Testis (tissue), 3 donors: Measurements from ENCODE around the gene SPACA5. TPM values are rescaled to one million over a fixed set of nuclear protein-coding genes. Genes with fewer than 3 reads are reported as not detected.

ENCODE experiments used
- DNase-seq: peaks from one replicate; pipeline ENCODE4 v3.0.0-alpha.2; 2019
- H3K27ac ChIP-seq, 2 donors: fragments of 200-600 bp; sonication (generic); one replicate each; pipeline ENCODE4 v1.5.1; 2019
- H3K27me3 ChIP-seq: fragments of 200-600 bp; sonication (generic); one replicate; pipeline ENCODE4 v1.5.1; 2019
- H3K36me3 ChIP-seq: fragments of 200-600 bp; sonication (generic); one replicate; pipeline ENCODE4 v1.5.1; 2017; ENCODE audit warnings: low read depth; ENCODE audit errors: missing control alignments
- H3K4me1 ChIP-seq: fragments of 200-600 bp; sonication (generic); one replicate; pipeline ENCODE4 v1.5.1; 2019
- H3K4me3 ChIP-seq, 2 donors: fragments of 200-600 bp; sonication (generic); one replicate each; pipeline ENCODE4 v1.5.1; 2017 to 2019
- H3K9me3 ChIP-seq: fragments of 200-600 bp; sonication (generic); one replicate; pipeline ENCODE4 v1.5.1; 2017
- POLR2A ChIP-seq: fragments of 450-650 bp; IDR thresholded peaks from one replicate; pipeline ENCODE4 v1.6.1; 2017; ENCODE audit warnings: antibody characterized with exemption, mild to moderate bottlenecking, moderate library complexity
- WGBS, 2 donors: methylation state at CpG; one replicate each; pipeline ENCODE4 v1.1.5; 2018; 5-methylcytosine and 5-hydroxymethylcytosine counted together
- intact Hi-C: fragments of 100-400 bp; cut with DNase I; formaldehyde crosslinking; loops from one replicate; pipeline ENCODE4 v1.15.1; 2023; ENCODE audit warnings: low total_unique reads
- polyA plus RNA-seq: library from polyadenylated mRNA; stranded (reverse); fragments of 350-450 nt; fragmentation: Illumina TruSeq; extraction: RNeasy Lipid Tissue Mini Kit (QIAGEN cat#74804); gene quantifications from one replicate; pipeline ENCODE4 v1.2.3, GENCODE V29; 2014; ENCODE audit warnings: low read depth, low replicate concordance; ENCODE audit not compliant: insufficient read depth
- total RNA-seq, 2 donors: library from RNA; depleted of rRNA; stranded (reverse); fragments of >200 nt; gene quantifications; one replicate each; pipeline ENCODE4 v1.2.3, GENCODE V29; 2016
- TF ChIP-seq, protein P1 (sequence below), 3 experiments: fragments of 450-650 bp in 2 of 3; fragments of 200-600 bp in 1 of 3; sonication (generic) in 1 of 3; IDR thresholded peaks; one replicate each; pipeline ENCODE4 v1.5.1; 2016 to 2019; ENCODE audit warnings: antibody characterized with exemption in 3 of 3, mild to moderate bottlenecking in 2 of 3, moderate library complexity in 1 of 3

Gene SPACA5
- total and polyA plus RNA-seq, 3 donors from 2014 or later: 9.5 to 23.4 (median 18.9) TPM

DNA sequence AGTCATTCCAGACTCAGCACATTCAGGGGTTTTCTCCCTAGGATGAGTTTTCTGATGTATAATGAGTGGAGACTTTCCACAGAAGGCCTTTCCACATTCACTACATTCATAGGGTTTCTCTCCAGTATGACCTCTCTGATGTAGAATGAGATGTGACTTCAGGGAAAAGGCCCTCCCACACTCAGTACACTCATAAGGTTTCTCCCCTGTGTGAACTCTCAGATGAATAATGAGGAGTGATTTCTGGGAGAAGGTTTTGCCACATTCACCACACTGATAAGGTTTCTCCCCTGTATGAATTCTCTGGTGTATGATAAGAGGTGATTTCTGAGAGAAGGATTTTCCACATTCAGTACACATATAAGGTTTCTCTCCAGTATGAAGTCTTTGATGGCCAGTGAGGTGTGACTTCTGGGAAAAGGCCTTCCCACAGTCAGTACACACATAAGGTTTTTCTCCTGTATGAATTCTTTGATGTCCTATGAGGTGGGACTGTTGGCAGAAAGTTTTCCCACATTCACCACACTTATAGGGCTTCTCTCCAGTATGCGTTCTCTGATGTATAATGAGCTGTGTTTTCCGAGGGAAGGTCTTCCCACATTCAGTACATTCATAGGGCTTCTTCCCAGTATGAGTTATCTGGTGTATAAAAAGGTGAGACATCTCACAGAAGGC is 52.0 kb downstream of the SPACA5 start:
- Histone ChIP-seq H3K27ac (no peak overlapping the region), H3K36me3 (no peaks in the 10 kb centered on the region), H3K4me1 (no peaks in the 10 kb centered on the region), H3K27me3 (no peaks in the 10 kb centered on the region), H3K9me3 (no peaks in the 10 kb centered on the region), H3K4me3 (no peak overlapping the region)
- intact Hi-C loops: no loop called here
- WGBS, 2 donors: 88 to 96% methylated on average over 2 of the region's 2 CpGs
- TF ChIP-seq, protein P1, sequence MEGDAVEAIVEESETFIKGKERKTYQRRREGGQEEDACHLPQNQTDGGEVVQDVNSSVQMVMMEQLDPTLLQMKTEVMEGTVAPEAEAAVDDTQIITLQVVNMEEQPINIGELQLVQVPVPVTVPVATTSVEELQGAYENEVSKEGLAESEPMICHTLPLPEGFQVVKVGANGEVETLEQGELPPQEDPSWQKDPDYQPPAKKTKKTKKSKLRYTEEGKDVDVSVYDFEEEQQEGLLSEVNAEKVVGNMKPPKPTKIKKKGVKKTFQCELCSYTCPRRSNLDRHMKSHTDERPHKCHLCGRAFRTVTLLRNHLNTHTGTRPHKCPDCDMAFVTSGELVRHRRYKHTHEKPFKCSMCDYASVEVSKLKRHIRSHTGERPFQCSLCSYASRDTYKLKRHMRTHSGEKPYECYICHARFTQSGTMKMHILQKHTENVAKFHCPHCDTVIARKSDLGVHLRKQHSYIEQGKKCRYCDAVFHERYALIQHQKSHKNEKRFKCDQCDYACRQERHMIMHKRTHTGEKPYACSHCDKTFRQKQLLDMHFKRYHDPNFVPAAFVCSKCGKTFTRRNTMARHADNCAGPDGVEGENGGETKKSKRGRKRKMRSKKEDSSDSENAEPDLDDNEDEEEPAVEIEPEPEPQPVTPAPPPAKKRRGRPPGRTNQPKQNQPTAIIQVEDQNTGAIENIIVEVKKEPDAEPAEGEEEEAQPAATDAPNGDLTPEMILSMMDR (IDR thresholded peaks at IDR 0.05): no peak
- TF ChIP-seq POLR2A: no peak
- DNase-seq: no peak

DNA sequence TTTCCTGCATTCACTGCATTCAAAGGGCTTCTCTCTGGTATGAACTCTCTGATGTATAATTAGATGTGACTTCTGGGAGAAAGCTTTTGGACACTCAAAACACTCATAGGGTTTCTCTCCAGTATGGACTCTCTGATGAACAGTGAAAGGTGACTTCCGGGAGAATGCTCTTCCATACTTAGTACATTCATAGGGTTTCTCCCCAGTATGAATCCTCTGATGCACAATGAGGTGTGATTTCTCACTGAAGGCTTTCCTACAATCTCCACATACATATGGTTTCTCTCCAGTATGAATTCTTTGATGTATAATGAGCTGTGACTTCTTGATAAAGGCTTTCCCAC is 52.5 kb downstream of the SPACA5 start:
- Histone ChIP-seq H3K4me3 (no peak overlapping the region), H3K9me3 (no peaks in the 10 kb centered on the region), H3K27me3 (no peaks in the 10 kb centered on the region), H3K4me1 (no peaks in the 10 kb centered on the region), H3K27ac (no peak overlapping the region), H3K36me3 (no peaks in the 10 kb centered on the region)
- intact Hi-C loops: no loop called here
- TF ChIP-seq, protein P1 (IDR thresholded peaks at IDR 0.05): no peak
- WGBS, 2 donors: 92% methylated on average over 1 of the region's 1 CpG; no CpG with 5 or more reads in 1 of the 2 donors
- no peak for DNase-seq

Other genes with a start within 250 kb of the SPACA5 start
- 1 to 10 TPM; 4.7 to 6.2 TPM for gene ZNF81, start 170.1 kb upstream of the SPACA5 start, total RNA-seq
- gene ZNF81, start 170.1 kb upstream of the SPACA5 start, polyA plus RNA-seq: 2.8 TPM
- 1 to 10 TPM; 5.8 to 6.1 TPM for gene ZNF182, start 3.0 kb upstream of the SPACA5 start, total RNA-seq
- 3.2 TPM for gene ZNF182, start 3.0 kb upstream of the SPACA5 start, polyA plus RNA-seq
- 1 to 10 TPM; 1.5 to 5.6 TPM for gene ZNF630, start 64.7 kb downstream of the SPACA5 start, total RNA-seq
- gene ZNF630, start 64.7 kb downstream of the SPACA5 start, polyA plus RNA-seq: 2.0 TPM
- 1 to 10 TPM; 4.9 to 6.2 TPM for gene SPACA5B, start 123.6 kb downstream of the SPACA5 start, total RNA-seq
- 6.6 TPM for gene SPACA5B, start 123.6 kb downstream of the SPACA5 start, polyA plus RNA-seq
- under 1 TPM in 1 of 2 donors, not detected in 1; 0.47 TPM for gene SSX5, start 189.8 kb downstream of the SPACA5 start, total RNA-seq
- gene SSX5, start 189.8 kb downstream of the SPACA5 start, polyA plus RNA-seq: 0.59 TPM
- gene SSX1, start 248.4 kb downstream of the SPACA5 start, total RNA-seq: 10 to 100 TPM in 1 of 2 donors, 1 to 10 TPM in 1; 6.0 to 14.3 TPM
- 11.0 TPM for gene SSX1, start 248.4 kb downstream of the SPACA5 start, polyA plus RNA-seq